Transverse colon (tissue), 4 donors: ENCODE data around the gene C12orf42. TPM values are rescaled to one million over a fixed set of nuclear protein-coding genes. Genes with fewer than 3 reads are reported as not detected.

Experiments used
- DNase-seq: peaks from one replicate; pipeline ENCODE4 v3.0.0-alpha.2; 2019
- H3K27ac ChIP-seq, 4 donors: fragments of 200-600 bp; sonication (generic); 2 replicates each; pipeline ENCODE4 v1.5.1; 2016 to 2018; ENCODE audit warnings: inconsistent platforms in 4 of 4
- H3K27me3 ChIP-seq: fragments of 200-600 bp; sonication (generic); 2 replicates; pipeline ENCODE4 v1.5.1; 2017; ENCODE audit warnings: inconsistent platforms
- H3K36me3 ChIP-seq, 4 donors: fragments of 200-600 bp; sonication (generic); 2 replicates each; pipeline ENCODE4 v1.5.1; 2017 to 2019; ENCODE audit warnings: inconsistent platforms in 4 of 4
- H3K4me1 ChIP-seq, 4 donors: fragments of 200-600 bp; sonication (generic); 2 replicates each; pipeline ENCODE4 v1.5.1; 2017 to 2020; ENCODE audit warnings: inconsistent platforms in 4 of 4
- H3K4me3 ChIP-seq, 4 donors: fragments of 200-600 bp; sonication (generic); 1 replicate in 1 of 4; 2 replicates in 3 of 4; pipeline versions ENCODE4 v1.5.1 to v1.6.1; 2017 to 2019; ENCODE audit warnings: inconsistent platforms in 4 of 4
- H3K9me3 ChIP-seq, 2 donors: fragments of 200-600 bp; sonication (generic); 2 replicates each; pipeline ENCODE4 v1.5.1; 2017 to 2019; ENCODE audit warnings: inconsistent platforms in 2 of 2
- EP300 ChIP-seq: sonication (generic); formaldehyde crosslinking; IDR thresholded peaks from one replicate; pipeline ENCODE4 v1.6.1; 2017; ENCODE audit warnings: antibody characterized with exemption, low read depth
- POLR2A ChIP-seq: fragments of 450-650 bp; IDR thresholded peaks from one replicate; pipeline ENCODE4 v1.6.1; 2016; ENCODE audit warnings: antibody characterized with exemption, mild to moderate bottlenecking, moderate library complexity
- POLR2AphosphoS5 ChIP-seq, 3 donors: sonication (generic); formaldehyde crosslinking; IDR thresholded peaks; one replicate each; pipeline ENCODE4 v1.6.1; 2016; ENCODE audit warnings: antibody characterized with exemption in 3 of 3
- WGBS, 2 donors: methylation state at CpG; one replicate each; pipeline ENCODE4 v1.1.5; 2018; ENCODE audit warnings: low coverage in 1 of 2; 5-methylcytosine and 5-hydroxymethylcytosine counted together
- in situ Hi-C, 4 donors: fragments of 200-750 bp; cut with MboI; loops; one replicate each; pipeline versions ENCODE4 v1.15.0 to v1.15.1; 2017; ENCODE audit warnings: low sequenced_read_pairs in 3 of 4, low pct_ligation_motif_present in 1 of 4, low pct_unique_long_range_greater_than_20kb in 1 of 4
- intact Hi-C: fragments of 100-400 bp; cut with DNase I; formaldehyde crosslinking; loops from one replicate; pipeline ENCODE4 v1.15.1; 2023; ENCODE audit warnings: low total_unique reads
- total RNA-seq, 4 donors: library from RNA; depleted of rRNA; stranded (reverse); fragments of >200 nt; gene quantifications; one replicate each; pipeline ENCODE4 v1.1.0, GENCODE V29; 2016
- TF ChIP-seq, protein P1 (sequence below), 5 experiments: fragments of 200-600 bp in 3 of 5; fragments of 450-650 bp in 2 of 5; sonication (generic) in 3 of 5; IDR thresholded peaks; 1 replicate in 2 of 5; 2 replicates in 3 of 5; pipeline ENCODE4 v1.5.1; 2016 to 2017; ENCODE audit warnings: antibody characterized with exemption in 5 of 5, inconsistent platforms in 3 of 5, mild to moderate bottlenecking in 2 of 5, moderate library complexity in 1 of 5

C12orf42 gene
- total RNA-seq, 4 donors from 2014 or later = 0.79 to 43.4 TPM; not detected in 2

GRCh38 chr12:103279444-103279843, 216.3 kb downstream of the C12orf42 start:
- 53 to 72% methylated on average over 2 of the region's 2 CpGs for WGBS, 2 donors
- Histone ChIP-seq H3K36me3 (no peaks in the 10 kb centered on the region), H3K9me3 (no peaks in the 10 kb centered on the region), H3K27ac (no peak overlapping the region), H3K27me3 (no peaks in the 10 kb centered on the region), H3K4me3 (no peak overlapping the region), H3K4me1 (no peaks in the 10 kb centered on the region)
- DNase-seq = no peak
- TF ChIP-seq, protein P1, sequence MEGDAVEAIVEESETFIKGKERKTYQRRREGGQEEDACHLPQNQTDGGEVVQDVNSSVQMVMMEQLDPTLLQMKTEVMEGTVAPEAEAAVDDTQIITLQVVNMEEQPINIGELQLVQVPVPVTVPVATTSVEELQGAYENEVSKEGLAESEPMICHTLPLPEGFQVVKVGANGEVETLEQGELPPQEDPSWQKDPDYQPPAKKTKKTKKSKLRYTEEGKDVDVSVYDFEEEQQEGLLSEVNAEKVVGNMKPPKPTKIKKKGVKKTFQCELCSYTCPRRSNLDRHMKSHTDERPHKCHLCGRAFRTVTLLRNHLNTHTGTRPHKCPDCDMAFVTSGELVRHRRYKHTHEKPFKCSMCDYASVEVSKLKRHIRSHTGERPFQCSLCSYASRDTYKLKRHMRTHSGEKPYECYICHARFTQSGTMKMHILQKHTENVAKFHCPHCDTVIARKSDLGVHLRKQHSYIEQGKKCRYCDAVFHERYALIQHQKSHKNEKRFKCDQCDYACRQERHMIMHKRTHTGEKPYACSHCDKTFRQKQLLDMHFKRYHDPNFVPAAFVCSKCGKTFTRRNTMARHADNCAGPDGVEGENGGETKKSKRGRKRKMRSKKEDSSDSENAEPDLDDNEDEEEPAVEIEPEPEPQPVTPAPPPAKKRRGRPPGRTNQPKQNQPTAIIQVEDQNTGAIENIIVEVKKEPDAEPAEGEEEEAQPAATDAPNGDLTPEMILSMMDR (IDR thresholded peaks at IDR 0.05) = no peak
- TF ChIP-seq POLR2AphosphoS5 (IDR thresholded peaks at IDR 0.05) (no peak), POLR2A (no peak), EP300 (no peak)
- in situ Hi-C loops = no loop called here
- intact Hi-C loops = no loop called here

DNA sequence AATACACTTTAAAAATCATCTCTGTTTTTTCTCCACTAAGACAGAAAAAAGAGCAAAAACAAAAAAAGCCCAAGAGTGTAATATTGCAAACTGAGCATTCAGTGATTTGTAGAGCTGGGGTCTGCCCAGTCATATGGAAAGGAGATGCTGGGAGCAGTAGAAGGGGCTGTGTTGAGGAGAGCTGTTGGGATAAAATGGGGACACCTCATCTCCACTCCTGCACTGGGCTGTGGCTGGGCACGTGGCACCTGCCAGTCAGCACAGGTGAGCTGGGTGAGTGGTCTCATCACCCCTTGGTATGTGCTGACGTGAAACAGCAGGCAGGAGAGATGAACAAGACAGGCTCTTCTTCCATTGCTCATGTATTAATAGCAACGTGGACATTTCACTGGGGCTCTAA, 217.4 kb downstream of the C12orf42 start:
- in situ Hi-C loops = no loop called here
- Histone ChIP-seq H3K36me3 (no peaks in the 10 kb centered on the region), H3K4me3 (no peak overlapping the region), H3K27me3 (no peaks in the 10 kb centered on the region), H3K4me1 (no peaks in the 10 kb centered on the region), H3K9me3 (no peaks in the 10 kb centered on the region), H3K27ac (no peak overlapping the region)
- no peak for TF ChIP-seq POLR2A
- TF ChIP-seq EP300 = no peak
- TF ChIP-seq POLR2AphosphoS5 (IDR thresholded peaks at IDR 0.05) = no peak
- TF ChIP-seq, protein P1 (IDR thresholded peaks at IDR 0.05) = no peak
- WGBS, 2 donors = 64 to 71% methylated on average over 2 to 3 of the region's 3 CpGs
- intact Hi-C loops = no loop called here
- no peak for DNase-seq

GRCh38 chr12:103273645-103274044, 222.1 kb downstream of the C12orf42 start:
- Histone ChIP-seq H3K36me3 (no peaks in the 10 kb centered on the region), H3K9me3 (no peaks in the 10 kb centered on the region), H3K4me1 (no peaks in the 10 kb centered on the region), H3K4me3 (no peak overlapping the region), H3K27me3 (no peaks in the 10 kb centered on the region), H3K27ac (no peak overlapping the region)
- no peak for DNase-seq
- intact Hi-C loops (no loop called here), in situ Hi-C loops (no loop called here)
- no peak for TF ChIP-seq POLR2A
- TF ChIP-seq POLR2AphosphoS5 (IDR thresholded peaks at IDR 0.05) = no peak
- TF ChIP-seq, protein P1 (IDR thresholded peaks at IDR 0.05) = no peak
- no peak for TF ChIP-seq EP300
- WGBS, 2 donors = 50 to 67% methylated on average over 3 of the region's 3 CpGs

- Histone ChIP-seq H3K9me3 (no peaks in the 10 kb centered on the region), H3K4me3 (no peak overlapping the region), H3K4me1 (no peaks in the 10 kb centered on the region), H3K36me3 (no peaks in the 10 kb centered on the region), H3K27ac (no peak overlapping the region), H3K27me3 (no peaks in the 10 kb centered on the region)
- TF ChIP-seq EP300 = no peak
- TF ChIP-seq POLR2A = no peak
- TF ChIP-seq, protein P1 (IDR thresholded peaks at IDR 0.05) = no peak
- no peak for TF ChIP-seq POLR2AphosphoS5 (IDR thresholded peaks at IDR 0.05)
- WGBS, 2 donors = 80% methylated on average over 1 of the region's 1 CpG
- DNase-seq = no peak
- in situ Hi-C loops = no loop called here
- intact Hi-C loops = no loop called here
Observed at GRCh38 chr12:103272949-103273348, 222.8 kb downstream of the C12orf42 start.
